ENCODE data around the gene EPB41.

DNA sequence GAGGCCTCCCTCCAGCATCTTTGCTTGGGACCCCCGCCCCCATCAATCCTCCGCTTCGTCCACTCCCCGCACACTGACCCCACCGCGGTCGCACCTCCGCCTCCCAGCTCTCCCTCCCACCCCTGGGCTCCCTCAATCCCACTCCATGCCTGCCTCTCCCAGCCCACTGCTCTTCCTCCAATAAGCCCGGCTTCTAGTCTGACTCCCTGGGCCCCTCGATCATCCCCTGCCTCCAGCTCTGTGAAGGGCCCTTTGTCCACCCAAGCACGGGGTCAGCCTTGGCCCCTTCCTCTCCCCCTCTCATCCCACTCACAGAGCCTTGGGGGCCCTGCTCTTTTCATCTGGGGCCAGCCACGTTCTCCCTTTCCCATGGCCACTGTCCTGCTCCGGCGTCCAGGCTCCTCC, 210.9 kb downstream of the EPB41 start:
- TF ChIP-seq CTCF (conservative IDR thresholded peaks at IDR 0.05; ENCODE audit: low read depth, low read length) = no peak
- TF ChIP-seq MAFK (IDR thresholded peaks at IDR 0.05; ENCODE audit: low read depth, low read length) = no peak
- TF ChIP-seq POLR2A (IDR thresholded peaks at IDR 0.05; ENCODE audit: low read depth, low read length) = no peak
- no peak for TF ChIP-seq CEBPB (IDR thresholded peaks at IDR 0.05; ENCODE audit: low read depth, low read length)
- TF ChIP-seq NFE2L2 (IDR thresholded peaks at IDR 0.05; ENCODE audit: low read depth, low read length) = no peak
- TF ChIP-seq RCOR1 (IDR thresholded peaks at IDR 0.05; ENCODE audit: insufficient replicate concordance, low read length) = no peak
- TF ChIP-seq FOS (IDR thresholded peaks at IDR 0.05; ENCODE audit: low read depth, low read length) = no peak
- TF ChIP-seq MAZ (IDR thresholded peaks at IDR 0.05; ENCODE audit: borderline replicate concordance, low read depth, low read length) = no peak
- TF ChIP-seq MXI1 (IDR thresholded peaks at IDR 0.05; ENCODE audit: borderline replicate concordance, low read depth, low read length) = no peak

Measured in IMR-90 (cell line).